ENCODE measurements around the gene TMEM131. TPM values are rescaled to one million over a fixed set of nuclear protein-coding genes. Genes with fewer than 3 reads are reported as not detected.
"Not testable (repeated sequence)": the region's sequence is repeated elsewhere in the genome, so short reads cannot be mapped to it uniquely, and the experiment has no call there.

Gene TMEM131
- polyA plus RNA-seq, 3 donors: 43.6 to 50.6 (median 48.2) TPM

- DNase-seq: no peak
Observed at GRCh38 chr2:98025481-98026037, 29.8 kb upstream of the TMEM131 start.

DNA sequence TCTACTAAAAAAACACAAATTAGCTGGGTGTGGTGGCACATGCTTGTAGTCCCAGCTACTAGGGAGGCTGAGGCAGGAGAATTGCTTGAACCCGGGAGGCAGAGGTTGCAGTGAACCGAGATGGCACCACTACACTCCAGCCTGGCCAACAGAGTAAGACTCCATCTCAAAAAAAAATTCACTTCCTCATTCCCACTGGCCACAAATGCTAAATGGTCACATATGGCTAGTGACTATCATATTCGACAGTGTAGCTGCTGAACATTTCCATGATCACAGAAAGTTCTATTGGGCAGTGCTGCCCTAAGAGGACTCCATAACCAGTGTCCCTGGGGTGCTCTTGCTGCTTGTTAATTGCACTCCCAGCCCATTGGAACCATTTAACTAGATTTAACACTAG is 26.3 kb upstream of the TMEM131 start:
- DNase-seq: not testable (repeated sequence)

GRCh38 chr2:98020992-98021713 is 25.4 kb upstream of the TMEM131 start:
- DNase-seq: no peak

- no peak for DNase-seq
Observed at GRCh38 chr2:98020516-98020915, 24.8 kb upstream of the TMEM131 start.

- DNase-seq: no peak
Observed at GRCh38 chr2:98016908-98017670, 21.3 kb upstream of the TMEM131 start.

- no peak for DNase-seq
Observed at GRCh38 chr2:98015671-98016070, 19.9 kb upstream of the TMEM131 start.

DNA sequence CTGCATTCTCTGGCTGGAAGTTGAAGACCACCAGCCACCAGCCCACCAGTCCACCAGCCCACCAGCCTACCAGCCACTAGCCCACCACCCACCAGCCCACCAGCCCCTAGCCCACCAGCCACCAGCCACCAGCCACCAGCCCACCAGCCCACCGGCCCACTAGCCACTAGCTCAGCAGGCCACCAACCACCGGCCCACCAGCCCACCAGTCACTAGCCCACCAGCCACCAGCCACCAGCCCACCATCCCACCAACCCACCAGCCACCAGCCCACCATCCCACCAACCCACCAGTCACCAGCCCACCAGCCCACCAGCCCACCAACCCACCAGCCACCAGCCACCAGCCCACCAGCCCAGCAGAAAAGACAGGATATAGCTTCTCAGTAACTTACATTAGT is 18.6 kb upstream of the TMEM131 start:
- no peak for DNase-seq

DNA sequence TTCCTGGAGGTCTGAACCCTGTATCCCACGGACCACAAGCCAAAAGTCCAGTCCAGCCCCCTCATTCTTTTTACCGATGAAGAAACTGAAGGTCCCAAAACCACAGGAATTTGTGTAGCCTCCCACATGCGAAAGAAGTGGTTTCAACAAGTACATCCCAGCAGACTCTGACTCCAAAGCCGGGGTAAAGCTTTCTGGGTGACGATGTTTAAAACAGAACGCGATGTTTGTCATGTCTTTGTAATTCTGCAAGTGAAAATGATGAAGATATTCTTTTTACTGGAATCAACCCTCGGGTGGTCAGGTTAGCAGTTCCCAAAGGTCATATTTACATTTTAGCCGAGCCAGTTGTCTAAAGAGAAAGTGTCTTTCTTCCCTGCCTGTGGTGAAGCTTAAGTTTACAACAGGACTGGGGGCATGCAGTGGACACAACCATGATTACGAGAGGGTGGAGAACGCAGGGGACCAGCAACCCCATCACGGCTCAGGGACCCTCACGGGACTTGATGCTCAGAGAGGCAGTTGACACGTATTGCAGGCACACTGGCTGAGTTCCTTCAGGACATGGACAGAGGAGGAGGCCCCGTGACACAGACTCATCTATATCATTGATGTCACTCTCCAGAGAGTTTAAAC is 17.8 kb upstream of the TMEM131 start:
- no peak for DNase-seq

DNA sequence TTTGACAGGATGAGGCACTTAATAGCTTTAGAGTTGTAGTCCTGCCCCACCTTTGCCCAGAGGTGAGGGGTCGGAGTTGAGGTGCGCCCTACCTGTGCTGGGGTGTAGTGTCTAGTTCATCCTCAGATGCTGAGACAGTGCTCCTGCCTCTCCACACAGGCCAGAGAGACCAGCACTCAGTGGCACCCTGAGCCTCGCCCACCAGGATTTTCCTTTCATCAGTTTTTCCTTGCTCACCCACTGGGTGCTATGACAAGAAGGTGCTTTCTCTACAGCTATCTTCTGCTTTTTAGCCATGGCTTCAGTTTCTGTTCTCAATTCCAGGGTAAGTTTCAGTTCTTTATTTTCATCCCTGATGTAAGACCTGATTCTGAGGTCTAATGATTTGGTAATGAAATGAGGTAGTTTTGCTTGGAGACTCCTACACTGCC is 16.8 kb upstream of the TMEM131 start:
- DNase-seq: no peak

- no peak for DNase-seq
Observed at GRCh38 chr2:98009887-98010760, 14.4 kb upstream of the TMEM131 start.

DNA sequence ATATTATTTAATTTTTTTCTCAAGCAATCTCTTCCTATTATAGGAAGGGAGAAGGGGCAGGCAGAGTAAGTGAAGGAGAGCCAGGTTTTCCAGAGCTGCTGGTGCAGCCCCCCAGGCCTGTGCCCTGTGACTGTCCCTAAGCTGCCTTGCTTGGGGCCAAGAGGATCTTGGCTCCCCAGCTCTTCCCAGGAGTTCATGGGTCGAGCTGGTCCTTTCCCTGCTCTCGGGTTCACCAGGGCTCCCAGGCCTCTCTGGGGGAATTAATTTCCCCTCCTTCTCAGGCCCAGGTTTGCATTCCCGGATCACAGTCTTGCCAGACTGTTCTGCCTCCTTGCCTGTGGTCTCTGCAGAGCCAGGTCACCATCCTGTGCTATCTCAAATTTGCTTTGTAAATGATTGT is 12.7 kb upstream of the TMEM131 start:
- no peak for DNase-seq

DNA sequence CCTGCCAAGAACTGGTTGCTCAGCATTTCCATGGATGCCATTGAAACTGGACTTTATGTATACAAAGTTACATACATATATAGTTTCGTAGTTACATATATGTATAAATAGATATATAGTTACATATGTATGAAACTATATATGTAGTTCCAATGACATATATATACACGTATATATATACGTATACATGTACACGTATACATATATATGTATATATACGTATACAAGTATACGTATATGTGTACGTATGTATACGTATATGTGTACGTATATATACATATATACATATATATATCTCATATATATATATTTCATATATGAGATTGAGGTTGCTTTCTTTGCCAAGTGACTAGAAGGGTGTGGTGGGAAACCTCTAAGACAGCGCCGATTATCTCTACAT is 10.6 kb upstream of the TMEM131 start:
- DNase-seq: no peak

- DNase-seq: no peak
Observed at GRCh38 chr2:98004613-98005012, 8.9 kb upstream of the TMEM131 start.

DNA sequence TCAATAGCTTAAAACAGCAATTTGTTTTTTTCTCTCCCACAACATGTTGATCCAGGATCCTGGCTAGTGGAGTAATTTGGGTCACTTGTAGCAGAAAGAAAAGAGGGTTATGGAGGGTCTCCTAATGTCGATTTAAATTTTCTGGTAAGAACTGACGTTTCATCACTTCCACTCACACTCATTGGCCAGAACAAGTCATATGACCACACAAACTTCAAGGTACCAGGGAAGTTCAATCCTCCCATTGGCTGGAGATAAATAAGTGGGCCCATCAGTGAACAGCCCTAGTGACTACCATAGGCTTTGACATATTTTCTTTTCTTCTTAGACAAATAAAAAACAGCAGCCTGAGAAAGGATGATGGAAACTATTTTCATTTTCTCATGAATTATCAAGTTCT is 8.3 kb upstream of the TMEM131 start:
- DNase-seq: no peak

DNA sequence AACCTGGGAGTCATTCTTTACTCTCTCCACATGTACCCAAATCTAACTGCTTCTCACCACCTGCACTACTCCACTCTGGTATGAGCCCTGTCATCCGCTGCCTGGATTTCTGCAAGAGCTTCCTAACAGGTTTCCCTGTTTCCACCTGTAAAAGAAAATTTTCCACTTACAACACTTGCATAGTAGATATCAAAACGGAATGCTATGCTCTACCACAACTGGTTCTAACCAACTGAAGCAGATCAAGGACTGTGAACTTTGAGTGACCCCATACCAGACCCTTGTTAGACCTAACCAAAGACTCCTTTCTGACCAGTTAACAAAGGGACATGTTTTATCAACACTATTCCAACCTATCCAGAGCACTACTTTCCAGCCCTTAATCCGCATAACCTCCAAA is 3.8 kb upstream of the TMEM131 start:
- no peak for DNase-seq

DNA sequence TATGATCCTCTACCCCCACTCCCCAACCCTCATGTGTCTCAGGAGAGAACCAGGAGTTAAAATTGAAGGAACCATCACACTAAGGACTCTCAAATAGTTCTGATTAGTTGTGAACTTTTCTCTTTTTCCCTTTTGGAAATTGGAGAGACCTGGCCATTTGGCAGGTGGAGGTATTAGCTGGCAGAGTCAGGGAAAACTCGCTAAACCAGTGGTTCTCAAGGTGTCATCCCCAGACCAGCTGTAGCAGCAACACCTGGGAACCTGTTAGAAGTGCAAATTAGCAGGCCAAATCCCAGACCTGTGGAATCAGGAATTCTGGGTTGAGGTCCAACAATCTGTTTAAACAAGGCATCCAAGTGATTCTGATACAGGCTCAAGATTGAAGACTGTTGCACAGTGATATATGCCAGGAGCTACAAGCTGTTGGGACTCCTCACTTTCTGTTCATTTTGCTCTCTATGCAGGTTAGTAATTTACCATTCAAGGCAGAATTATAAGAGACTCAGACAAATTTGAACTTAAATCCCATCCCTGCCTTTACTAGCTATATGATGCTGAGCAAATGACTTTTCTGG is 2.8 kb upstream of the TMEM131 start:
- DNase-seq: no peak

GRCh38 chr2:97997784-97998392 is 2.1 kb upstream of the TMEM131 start:
- DNase-seq: peak; percentile 28

DNA sequence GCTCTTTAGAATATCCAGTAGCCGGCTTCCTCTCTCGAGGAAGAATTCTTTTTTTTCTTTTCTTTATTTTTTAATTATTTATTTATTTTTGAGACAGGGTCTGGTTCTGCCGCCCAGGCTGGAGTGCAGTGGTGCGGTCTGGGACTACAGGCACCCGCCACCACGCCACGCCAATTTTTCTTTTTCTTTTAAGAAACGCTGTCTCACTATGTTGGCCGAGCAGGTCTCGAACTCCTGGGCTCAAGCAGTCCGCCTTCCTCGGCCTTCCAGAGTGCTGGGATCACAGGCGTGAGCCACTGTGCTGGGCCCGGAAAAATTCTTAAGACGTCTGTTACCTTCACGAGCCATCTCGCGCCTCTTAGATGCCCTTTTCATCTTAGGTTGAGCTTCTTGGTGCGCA is 931 bp upstream of the TMEM131 start:
- no peak for DNase-seq

DNA sequence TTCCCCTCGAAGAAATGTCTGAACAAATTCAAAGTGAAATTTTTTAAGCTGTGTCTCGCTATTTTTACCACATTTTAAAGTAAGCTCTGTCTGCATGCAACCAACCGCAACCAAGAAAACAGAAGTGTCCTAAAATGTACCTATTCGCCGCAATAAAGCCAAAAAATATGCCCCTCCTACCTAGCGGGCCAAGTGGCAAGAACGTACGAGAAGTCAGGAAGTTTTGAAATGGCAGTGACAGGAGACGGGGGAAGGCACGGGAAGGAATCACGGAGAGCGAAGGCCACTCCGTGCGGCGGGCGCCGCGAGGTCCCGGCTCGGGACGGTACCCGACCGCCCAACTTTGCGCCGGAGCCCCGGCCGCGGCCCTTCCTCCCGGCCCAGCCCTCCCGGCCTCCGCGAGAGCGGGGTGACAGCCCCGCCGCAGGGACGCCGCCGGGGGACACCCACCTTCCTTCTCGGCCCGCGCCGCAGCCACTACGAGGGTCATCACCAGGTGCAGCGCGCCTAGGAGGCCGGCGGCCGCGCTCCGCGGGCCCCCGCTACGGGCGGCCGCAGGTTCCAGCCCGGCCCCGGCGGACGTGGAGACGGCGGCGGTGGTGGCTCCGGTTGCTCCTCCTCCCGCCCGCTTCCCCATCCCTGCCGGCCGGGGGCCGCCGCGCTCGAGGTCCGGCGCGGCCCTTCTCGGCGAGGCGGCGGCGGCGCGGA is 568 bp downstream of the TMEM131 start:
- peak; percentile 22 for DNase-seq

GRCh38 chr2:97994476-97994875 is 1.3 kb downstream of the TMEM131 start:
- no peak for DNase-seq

All from renal pelvis (tissue), 4 donors.